HG03066 (cell line): ENCODE results near the gene MRPL36.
A peak's percentile ranks its signal among the peaks of the same experiment; 100 is the strongest.

Source experiments
- ATAC-seq: cut with Tn5 transposase; IDR thresholded peaks from one replicate; pipeline ENCODE4 v1.9.1; 2021; ENCODE audit warnings: low read depth; ENCODE audit not compliant: unreplicated experiment

Gene MRPL36

DNA sequence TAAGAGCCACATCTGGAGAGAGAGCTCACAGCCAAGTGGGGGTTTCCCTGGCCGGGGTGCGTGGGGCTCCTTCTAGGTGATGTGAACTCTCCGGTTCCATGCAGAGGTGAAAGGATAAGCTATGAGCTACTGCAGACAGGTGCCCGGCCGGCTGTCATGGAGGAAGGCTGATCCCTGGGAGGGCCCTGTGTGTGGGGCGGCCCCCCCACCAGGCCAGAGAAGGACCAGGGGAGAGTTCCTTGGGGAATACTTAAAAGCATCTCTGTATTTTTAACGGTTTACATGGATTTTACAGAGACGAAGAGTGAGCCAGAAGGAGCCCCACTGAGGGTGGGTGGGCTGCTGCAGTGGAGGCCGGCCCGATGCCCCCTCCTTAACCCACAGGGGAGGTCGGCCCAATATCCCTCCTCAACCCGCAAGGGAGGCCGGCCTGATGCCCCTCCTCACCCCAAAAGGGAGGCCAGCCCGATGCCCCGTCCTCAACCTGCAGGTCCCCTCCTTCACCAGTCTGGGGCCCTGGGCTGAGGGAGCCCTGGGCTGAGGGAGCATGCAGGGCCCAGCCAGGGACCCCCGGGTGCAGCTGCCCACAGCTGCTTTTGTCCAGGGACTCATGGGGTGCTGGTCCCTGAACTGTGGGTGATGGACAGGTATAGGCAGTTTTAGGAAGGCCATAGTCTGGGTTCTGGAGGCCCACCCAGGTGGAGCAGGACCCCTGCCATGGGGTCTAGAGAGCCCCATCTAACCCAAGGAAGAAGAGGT, 31.9 kb downstream of the MRPL36 start:
- no peak for ATAC-seq

GRCh38 chr5:1765880-1766235, 33.8 kb downstream of the MRPL36 start:
- no peak for ATAC-seq

DNA sequence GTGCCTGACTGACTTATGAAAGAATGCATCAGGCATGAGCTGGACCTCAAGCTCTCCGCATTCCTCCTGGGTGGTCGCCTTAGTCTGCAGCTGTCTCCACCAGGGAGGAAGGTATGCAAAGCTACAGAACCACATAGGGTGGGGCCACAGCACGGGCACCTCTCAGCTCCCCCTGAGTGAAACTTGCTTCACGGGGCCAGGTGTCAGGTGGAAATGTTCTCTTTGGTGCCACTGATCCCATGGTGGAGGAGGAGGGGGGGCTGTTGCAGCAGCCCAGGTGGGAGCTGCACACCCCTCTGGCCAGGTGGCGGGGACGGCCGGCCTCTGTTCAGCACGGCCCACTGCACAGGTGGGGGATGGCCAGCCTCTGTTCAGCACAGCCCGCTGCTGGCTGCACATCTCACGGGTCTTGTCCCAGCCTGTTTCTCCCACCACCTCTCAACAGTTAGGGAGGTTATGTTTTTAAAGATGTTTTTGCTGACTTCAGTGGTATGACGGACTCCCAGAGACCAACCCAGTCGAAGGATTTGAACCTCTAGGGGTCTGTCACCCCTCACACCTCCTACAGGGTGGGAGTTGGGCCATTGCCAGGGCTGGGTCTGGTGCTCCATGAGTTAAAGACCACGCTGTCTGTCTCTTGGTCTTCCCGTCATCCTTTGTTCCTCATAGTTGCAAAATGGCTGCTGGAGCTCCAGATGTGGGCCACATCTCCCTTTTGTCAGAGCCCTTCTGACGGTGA, 34.3 kb downstream of the MRPL36 start:
- peak; percentile 80 for ATAC-seq

GRCh38 chr5:1764606-1764960, 35.1 kb downstream of the MRPL36 start:
- ATAC-seq = no peak

DNA sequence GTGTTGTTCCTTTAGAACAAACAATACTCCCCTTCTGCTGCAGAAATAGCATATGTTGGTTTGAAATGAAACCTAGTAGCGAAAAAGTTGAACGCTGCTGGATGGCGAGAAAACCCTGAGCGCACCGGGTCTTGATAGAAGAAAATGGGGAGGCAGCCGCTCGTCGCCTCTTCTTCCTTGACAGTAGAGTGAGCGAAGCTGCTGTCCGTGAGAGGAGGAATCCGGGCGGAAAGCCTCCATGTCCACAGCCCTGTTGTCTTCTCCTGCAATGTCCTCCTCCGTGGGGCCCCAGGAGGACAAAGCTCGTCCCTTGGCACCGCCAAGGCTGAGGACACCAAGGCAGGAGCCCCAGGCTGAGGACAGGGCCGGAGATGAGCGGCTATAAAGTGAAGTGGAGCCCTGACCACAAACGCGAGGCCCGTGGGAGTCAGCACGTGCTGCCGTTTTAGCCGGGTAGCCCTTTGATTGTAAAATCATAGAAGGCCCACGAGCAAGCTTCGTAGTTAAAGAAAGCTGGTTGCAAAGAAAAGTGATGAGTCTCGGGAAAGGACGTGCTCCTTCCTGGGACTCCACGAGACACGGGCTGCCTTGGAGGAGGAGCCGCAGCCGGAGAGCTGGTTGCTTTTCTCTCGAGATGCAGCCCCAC, 35.6 kb downstream of the MRPL36 start:
- ATAC-seq = no peak

- no peak for ATAC-seq
These were observed 36.1 kb downstream of the MRPL36 start for GRCh38 chr5:1763548-1763911.

- no peak for ATAC-seq
These were observed 36.6 kb downstream of the MRPL36 start for GRCh38 chr5:1762883-1763547.

DNA sequence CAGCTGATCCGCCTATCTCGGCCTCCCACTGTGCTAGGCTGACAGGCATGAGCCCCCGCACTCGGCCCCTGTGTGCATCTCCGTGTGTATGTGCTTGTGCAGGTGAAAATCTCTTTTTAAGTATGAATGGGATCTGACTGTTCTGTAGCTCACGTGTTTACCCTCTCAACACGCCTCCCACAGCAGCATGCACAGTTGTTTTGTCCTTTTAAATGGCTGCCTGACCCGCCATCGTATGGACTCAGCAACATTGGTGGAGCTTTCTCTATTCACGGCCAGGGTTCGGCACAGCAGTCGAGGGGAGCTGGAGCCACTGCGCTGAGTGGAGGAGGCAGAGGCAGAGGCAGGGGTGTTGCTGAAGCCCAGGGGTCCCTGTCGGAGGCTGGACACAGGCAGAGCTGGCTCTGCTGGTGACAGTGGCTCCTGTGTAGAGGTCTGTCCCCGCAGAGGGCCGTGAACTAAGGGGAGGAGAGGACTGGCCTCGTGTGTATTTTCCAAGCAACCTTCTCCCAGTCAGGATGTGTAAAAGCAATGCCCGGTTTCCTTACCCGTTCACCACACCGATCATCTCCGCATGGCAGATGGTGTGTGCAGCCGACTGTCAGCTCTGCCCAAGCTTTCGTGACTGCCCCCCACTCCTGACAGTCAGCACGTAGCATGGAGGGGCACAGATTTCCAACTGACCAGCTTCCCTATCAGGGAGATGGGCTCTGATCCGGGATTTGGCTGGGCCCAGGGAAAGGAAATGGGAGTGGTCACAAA, 37.3 kb downstream of the MRPL36 start:
- ATAC-seq = no peak

- ATAC-seq = no peak
These were observed 38.2 kb downstream of the MRPL36 start for GRCh38 chr5:1761453-1761755.

DNA sequence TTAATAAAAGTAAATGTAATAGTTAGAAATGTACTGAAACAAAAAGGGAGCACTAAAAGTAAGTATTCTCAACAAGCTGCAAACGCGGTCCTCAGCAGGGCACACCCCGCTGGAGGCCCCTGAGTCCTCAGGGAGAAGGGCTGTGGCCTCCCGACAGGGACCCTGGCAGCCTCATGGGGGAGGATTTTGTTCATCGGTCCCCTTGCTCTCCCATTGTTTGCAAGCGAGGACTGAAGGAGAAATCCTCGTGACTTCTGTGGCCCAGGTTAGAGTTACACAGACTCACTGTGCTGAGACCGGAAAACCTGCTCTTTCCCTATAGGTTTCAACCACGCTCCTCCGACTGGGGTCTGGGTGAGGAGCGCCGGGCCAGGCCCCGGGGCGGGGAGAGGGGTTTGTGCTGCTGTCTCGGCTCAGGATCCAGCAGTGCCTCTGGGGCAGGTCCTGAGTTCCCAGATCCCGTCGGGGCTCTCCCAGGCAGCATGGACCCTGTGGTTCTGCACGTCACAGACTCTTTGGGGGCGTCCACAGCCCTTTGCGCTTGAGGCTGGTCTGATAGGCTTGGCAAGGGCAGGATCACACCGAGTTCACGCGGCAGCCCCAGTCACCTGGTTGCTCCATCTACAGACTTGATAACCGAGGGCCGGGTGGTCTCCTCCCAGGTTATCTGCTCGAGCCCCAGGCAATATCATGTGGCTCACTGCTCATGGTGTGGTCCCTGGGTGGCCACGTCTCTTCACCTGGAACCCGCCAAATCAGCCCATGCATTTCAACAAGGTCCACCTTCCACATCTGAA, 38.8 kb downstream of the MRPL36 start:
- ATAC-seq = no peak

DNA sequence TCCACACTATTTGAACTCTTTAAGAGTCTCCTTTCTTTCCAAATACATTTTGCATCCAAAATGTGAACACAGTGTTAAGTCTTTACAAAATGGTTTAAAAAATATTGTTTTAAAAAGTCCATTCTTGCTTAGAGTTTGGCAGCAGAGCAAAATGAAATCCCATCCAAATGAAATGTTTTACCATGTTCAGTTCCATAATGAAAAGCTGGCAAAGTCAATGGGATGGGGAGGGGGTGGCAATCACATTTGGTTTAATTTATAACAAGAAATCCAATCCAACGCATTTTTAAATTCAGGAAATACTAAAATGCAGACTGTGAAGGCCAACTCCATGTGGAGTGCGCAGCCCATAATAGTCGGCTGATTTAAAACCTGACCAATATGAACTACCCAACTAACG, 39.4 kb downstream of the MRPL36 start:
- no peak for ATAC-seq

GRCh38 chr5:1759378-1759970, 40.2 kb downstream of the MRPL36 start:
- ATAC-seq = no peak

DNA sequence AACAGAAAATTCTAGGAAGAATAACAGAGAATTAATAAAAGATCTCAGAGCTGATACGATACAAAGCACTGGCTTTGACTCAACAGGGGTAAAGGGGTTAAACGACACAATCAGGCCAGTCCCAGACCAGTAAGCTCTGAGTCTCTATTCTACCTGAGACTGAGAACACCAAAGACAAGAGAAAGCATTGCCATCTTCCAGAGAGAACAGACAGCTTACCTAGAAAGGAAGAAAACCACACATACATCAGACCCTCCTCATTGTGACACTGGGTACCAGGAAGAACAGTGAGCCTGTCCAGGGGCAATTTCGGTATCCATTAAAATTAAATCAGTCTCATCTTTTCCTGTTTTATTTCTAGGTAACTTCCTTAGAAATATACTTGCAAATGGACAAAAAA, 41.1 kb downstream of the MRPL36 start:
- no peak for ATAC-seq

DNA sequence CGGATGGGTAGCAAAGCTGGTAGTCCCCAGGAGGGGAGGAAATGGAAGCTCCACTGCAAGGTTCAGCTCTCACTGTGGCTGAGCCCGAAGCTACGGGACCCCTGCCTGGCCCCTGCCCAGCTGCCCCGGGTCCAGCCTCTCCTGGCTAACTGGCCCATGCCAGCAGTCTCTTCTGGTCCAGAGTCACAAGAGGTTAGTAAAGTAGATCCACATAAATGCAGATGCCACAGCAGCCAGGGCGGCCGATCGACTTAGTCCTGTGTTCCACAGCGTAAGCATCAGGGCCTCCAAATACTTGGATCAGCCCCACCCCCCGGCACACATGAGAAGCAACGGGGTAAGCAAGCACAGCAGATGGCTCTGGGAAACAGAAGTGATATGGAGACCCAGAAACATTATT, 42.1 kb downstream of the MRPL36 start:
- ATAC-seq = no peak

- ATAC-seq = no peak
These were observed 43.2 kb downstream of the MRPL36 start for GRCh38 chr5:1756481-1756880.

DNA sequence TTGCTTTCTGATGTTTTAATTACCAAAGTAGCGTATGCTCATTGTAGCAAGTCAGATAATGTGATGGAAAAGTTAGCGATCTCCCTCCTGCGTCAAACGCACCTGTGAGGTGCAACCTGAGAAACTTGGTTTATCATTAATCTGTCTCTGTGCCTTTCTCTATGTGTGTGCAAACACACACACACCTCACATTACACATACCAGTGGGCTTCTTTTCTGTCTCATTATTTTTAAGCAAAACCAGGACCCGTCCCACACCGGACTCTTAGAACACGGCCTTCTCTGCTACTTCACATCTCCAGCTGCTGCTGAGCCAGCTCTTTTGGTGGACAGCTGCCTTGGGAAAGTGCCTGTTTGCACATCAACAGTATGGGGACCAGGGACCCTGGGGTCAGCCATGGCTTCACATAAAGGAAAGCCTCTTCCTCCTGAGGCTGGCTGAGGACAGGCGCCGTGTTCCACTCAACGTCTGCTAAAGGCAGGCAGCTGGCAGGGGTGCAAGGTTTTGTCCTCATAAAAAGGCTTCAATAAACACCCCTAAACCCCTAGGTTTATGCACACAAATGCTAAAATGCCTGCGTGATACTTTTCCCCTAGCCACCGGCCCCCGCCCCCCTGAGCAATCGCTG, 44.2 kb downstream of the MRPL36 start:
- no peak for ATAC-seq

DNA sequence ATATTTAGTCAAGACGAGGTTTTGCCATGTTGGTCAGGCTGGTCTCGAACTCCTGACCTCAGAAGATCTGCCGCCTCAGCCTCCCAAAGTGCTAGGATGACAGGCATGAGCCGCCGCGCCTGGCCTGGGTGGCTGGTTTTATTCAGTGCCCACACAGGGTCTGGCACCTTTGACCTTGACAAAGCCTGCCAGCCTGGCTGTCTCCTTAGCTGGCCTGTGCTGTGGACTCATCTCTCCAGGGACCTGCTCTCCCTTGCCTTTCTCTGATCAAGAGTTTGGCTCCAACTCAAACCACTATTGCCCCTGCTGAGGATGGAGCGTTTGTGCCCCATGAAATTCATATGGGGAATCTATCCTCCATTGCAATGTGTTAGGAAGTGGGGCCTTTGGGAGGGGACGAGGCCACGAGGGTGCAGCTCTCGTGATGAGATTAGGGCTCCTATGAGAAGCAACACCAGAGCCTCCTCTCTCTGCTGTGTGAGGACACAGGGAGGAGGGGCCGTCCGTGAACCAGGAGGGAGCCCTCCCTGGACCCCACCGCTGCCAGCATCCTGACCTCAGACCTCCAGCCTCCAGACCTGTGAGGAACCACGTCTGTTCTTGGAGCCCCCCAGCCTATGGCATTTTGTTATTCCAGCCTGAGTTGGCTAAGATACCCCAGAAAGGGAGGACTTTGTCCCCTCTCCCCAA, 45.0 kb downstream of the MRPL36 start:
- ATAC-seq = no peak

- no peak for ATAC-seq
These were observed 46.1 kb downstream of the MRPL36 start for GRCh38 chr5:1753490-1753889.

DNA sequence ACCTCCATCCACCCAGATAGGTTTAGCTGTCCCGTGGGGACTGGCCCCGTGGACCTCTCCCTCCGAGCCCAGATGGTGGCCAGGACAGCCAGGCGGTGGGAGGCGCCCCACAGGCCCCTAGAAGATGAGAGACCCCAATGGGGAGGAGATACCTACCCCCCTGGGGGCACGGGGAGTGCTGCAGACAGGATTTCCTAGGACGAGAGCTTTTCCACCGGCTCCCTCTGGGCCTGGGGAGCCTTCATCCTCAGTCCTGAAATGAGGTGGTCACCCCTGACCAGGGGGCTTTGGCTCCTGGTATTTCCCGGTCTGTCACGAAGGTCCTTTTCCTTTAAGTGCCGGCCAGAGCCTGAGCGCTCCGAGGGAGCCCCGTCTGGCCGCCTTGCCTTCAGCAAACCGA, 46.8 kb downstream of the MRPL36 start:
- ATAC-seq = no peak
